GM12801 (cell line): ENCODE data around the gene PI16.

ENCODE experiments used
- TF ChIP-seq, protein P1 (sequence below): IDR thresholded peaks from one replicate; pipeline ENCODE4 v1.5.1; 2011; ENCODE audit warnings: control low read depth; ENCODE audit not compliant: insufficient read length; ENCODE audit errors: extremely low read depth

PI16 gene

DNA sequence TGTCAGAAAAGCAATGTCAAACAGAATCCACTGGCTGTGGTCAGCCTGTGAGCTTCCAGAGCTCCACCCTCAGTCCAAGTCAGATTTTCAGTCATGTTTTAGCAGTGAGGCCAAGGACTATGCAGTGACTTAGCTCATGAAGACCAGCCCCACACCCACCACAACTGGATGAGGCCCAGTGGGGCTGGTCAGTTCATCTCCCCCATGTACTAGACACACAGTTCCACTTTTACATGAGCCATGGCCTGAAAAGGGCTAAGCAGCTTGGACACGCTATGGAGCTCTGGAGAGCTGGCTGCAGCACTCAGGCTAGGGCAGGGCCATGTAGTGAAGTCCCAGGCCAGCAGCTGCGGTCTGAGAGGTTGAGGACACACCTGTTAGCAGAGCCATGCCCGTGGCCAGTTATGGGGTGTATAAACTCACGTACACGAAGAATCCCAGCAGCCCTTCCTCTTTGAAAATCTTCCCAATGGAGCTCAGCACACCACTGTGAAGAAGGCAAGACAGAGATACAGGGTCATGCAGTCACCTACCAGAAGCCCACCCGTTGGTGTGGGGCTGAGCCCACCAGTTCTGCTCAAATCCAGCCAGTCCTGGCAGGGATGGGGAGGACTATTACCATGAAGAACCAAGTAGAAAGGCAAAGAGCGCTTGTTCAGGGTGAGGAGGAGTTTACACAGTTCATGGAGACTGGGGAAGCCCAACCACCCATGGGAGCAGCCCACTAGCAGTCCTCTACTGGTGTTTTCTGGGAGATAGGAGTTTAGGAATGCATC, 20.9 kb downstream of the PI16 start:
- TF ChIP-seq, protein P1, sequence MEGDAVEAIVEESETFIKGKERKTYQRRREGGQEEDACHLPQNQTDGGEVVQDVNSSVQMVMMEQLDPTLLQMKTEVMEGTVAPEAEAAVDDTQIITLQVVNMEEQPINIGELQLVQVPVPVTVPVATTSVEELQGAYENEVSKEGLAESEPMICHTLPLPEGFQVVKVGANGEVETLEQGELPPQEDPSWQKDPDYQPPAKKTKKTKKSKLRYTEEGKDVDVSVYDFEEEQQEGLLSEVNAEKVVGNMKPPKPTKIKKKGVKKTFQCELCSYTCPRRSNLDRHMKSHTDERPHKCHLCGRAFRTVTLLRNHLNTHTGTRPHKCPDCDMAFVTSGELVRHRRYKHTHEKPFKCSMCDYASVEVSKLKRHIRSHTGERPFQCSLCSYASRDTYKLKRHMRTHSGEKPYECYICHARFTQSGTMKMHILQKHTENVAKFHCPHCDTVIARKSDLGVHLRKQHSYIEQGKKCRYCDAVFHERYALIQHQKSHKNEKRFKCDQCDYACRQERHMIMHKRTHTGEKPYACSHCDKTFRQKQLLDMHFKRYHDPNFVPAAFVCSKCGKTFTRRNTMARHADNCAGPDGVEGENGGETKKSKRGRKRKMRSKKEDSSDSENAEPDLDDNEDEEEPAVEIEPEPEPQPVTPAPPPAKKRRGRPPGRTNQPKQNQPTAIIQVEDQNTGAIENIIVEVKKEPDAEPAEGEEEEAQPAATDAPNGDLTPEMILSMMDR: no peak

DNA sequence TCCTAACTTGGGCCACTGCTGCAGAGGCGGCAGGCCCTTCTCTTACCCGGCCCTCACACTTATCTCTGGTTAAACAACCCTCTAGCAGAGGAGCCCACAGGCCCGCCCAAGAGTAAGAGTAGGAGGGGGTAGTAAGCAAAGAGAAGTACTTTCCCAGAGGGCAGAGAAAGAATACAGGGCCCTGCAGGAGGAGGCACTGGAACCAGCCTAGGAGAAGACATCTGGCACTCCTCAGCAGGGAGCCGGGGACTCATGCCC, 21.4 kb downstream of the PI16 start:
- TF ChIP-seq, protein P1: no peak

DNA sequence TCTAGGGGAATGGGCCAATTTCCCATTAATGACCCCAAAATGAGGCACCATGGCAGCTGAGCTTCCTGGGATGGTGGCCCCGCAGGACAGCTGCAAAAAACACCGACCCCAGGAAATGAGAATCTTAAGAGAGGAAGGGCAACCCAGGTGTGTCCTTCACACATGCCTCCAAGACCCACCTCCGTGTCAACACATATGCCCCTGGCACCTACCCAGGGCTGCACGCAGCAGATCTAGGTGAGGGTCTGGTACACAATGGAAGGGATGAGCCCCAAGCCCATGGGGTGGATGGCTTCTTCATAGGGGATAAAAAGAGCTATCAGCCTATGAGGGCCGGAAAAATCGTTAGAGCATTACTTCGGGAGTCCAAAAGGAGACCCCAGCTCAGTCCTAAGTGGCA, 22.0 kb downstream of the PI16 start:
- TF ChIP-seq, protein P1: no peak

DNA sequence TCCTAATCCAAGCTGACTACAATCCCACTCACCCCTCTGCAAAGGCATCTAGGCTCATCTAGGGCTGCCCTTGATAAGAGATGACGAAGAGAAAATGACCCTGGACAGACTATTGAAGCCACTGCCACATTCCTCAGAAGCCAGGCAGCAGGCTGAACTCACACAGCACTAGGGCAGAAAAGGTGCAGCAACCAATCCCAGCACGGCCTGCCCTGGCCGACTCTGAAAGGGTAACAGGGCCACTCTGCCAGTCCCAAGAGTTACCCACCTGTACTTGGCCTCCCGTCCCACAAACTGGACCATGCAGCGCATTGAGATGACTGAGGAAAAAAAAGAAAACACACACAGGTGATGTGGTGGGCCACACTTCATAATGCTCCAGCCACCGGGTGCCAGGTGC, 22.4 kb downstream of the PI16 start:
- TF ChIP-seq, protein P1: no peak

DNA sequence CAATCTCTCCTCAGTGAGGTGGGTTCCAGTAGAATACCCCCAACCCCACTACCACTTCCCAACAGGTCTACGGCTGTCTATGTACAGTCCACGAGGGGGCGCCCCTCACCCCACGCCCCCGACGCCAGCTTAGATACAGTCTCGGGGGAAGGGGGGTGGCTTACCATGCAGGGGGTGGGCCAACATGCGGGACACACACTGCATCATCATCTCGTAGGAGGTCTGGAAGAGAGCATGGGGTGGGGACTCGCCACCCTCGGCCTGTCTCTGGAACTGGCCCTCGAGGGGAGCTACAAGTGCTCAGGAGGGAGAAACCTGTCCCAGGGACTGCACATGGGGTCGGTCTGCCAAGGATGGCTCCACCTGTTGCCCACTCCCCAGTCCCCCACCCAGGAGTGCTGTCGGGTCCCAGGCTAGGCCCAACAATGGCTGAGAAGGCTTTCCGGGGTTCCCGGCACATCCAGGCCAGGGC, 23.0 kb downstream of the PI16 start:
- TF ChIP-seq, protein P1: no peak

DNA sequence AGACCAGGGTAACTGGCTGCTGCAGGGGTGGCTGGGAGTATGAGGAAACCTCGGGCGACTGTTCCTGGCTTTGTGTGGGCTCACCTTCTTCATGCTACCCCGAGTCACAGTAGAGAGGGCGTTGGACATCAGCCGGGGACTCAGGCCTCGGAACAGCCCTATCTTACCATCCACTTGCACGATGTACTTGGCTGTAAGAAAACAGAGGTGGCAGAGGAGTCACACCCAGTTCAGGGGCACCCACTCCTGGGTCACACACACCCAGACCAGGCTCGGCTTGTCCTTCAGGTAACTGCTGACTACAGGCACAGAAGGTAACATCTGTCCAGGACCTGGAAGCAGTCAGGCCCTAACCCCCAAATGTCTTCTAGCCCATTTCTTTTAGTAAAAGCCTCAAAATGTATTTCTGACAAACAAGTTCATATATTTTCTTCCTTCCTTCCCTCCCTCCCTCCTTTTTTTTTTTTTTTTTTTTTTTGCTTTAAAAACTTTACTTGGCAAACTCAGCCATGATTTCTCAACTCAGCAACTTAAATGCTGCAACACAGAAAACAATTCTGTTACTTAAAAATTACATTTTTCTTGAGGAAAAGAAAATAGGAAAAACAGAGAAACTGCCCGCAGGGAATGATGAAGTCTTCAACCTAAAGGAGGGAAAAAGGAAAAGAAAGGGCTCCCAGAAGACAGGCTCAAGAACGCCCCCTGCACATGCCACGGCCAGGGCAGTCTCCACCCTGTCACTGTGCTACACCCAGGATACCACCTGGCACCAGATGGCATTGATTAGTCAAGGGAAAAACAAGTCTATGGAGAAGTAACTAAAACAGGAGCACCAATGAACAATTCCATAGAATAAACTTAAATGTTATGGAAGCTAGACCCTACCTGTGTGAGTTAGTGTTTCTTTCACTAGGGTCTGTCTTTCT, 24.1 kb downstream of the PI16 start:
- TF ChIP-seq, protein P1: no peak

DNA sequence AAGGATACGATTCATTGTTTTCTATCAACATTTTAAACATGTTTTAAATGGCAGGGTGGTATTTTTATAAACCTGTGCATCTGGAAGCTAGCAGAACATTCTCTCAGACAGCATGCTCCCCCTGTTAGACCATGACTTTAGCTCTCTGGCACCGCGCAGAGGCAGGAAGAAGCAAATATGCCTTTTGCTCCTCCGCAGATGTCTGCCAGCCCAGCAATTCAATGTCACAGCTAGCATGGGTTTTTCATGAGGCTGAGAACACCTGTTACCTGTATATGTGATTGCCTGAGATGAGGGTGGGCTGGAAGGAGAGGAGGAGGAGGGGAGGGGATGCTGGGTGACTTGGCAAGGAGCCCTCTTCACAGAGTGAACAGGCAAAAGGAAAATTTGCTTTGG, 24.8 kb downstream of the PI16 start:
- TF ChIP-seq, protein P1: no peak
